ENCODE measurements around the gene LRRC52. TPM values are rescaled to one million over a fixed set of nuclear protein-coding genes. Genes with fewer than 3 reads are reported as not detected.

Gene LRRC52
- polyA plus RNA-seq, 2 of the 4 experiments (the other 2 are of a cell fraction) = not detected

GRCh38 chr1:165516469-165516868 lies 27.3 kb upstream of the LRRC52 start (continued):
- TF ChIP-seq ESRRA (IDR thresholded peaks at IDR 0.05; ENCODE audit: borderline replicate concordance, low read length) = no peak

DNA sequence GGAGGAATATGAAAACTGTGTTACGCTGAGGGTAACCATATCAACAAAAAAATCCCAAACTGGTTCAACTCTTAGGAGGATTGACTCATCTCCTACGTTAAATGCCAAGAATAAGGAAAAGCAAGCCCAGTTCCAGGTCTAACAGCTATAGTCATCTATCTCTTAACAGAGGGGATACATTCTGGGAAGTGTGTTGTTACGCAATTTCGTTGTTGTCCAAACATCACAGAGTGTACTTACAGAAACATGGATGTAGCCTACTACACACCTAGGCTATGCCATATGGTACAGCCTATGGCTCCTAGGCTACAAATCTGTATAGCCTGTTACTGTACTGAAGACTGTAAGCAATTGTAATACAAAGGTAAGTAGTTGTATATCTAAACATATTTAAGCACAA lies 23.2 kb upstream of the LRRC52 start:
- TF ChIP-seq HDAC2 (IDR thresholded peaks at IDR 0.05) (no peak), SMC3 (IDR thresholded peaks at IDR 0.05) (no peak), BCL3 (IDR thresholded peaks at IDR 0.05) (no peak), ZFP36 (IDR thresholded peaks at IDR 0.05; ENCODE audit: borderline replicate concordance, partially characterized antibody) (no peak), MAFK (IDR thresholded peaks at IDR 0.05; ENCODE audit: partially characterized antibody) (no peak), CBX2 (IDR thresholded peaks at IDR 0.05; ENCODE audit: borderline replicate concordance, low read depth) (no peak), EHF (CRISPR knock-in tag; IDR thresholded peaks at IDR 0.05) (no peak), MAZ (IDR thresholded peaks at IDR 0.05; ENCODE audit: borderline replicate concordance, low read depth, low read length) (no peak), HOXB13 (CRISPR knock-in tag; IDR thresholded peaks at IDR 0.05; ENCODE audit: low read depth) (no peak), RCOR1 (IDR thresholded peaks at IDR 0.05; ENCODE audit: low read depth, low read length) (no peak), NR3C1 (IDR thresholded peaks at IDR 0.05) (no peak), EP300 (IDR thresholded peaks at IDR 0.05) (no peak), POLR2A (IDR thresholded peaks at IDR 0.05; ENCODE audit: low read length) (no peak), BHLHE40 (IDR thresholded peaks at IDR 0.05; ENCODE audit: low read depth, low read length) (no peak), KDM5A (IDR thresholded peaks at IDR 0.05) (no peak)
- TF ChIP-seq, protein P1, sequence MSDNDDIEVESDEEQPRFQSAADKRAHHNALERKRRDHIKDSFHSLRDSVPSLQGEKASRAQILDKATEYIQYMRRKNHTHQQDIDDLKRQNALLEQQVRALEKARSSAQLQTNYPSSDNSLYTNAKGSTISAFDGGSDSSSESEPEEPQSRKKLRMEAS (IDR thresholded peaks at IDR 0.05) = no peak
- TF ChIP-seq, protein P2, sequence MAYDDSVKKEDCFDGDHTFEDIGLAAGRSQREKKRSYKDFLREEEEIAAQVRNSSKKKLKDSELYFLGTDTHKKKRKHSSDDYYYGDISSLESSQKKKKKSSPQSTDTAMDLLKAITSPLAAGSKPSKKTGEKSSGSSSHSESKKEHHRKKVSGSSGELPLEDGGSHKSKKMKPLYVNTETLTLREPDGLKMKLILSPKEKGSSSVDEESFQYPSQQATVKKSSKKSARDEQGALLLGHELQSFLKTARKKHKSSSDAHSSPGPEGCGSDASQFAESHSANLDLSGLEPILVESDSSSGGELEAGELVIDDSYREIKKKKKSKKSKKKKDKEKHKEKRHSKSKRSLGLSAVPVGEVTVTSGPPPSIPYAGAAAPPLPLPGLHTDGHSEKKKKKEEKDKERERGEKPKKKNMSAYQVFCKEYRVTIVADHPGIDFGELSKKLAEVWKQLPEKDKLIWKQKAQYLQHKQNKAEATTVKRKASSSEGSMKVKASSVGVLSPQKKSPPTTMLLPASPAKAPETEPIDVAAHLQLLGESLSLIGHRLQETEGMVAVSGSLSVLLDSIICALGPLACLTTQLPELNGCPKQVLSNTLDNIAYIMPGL (CRISPR knock-in tag; IDR thresholded peaks at IDR 0.05; ENCODE audit: borderline replicate concordance) = no peak
- TF ChIP-seq, protein P3, sequence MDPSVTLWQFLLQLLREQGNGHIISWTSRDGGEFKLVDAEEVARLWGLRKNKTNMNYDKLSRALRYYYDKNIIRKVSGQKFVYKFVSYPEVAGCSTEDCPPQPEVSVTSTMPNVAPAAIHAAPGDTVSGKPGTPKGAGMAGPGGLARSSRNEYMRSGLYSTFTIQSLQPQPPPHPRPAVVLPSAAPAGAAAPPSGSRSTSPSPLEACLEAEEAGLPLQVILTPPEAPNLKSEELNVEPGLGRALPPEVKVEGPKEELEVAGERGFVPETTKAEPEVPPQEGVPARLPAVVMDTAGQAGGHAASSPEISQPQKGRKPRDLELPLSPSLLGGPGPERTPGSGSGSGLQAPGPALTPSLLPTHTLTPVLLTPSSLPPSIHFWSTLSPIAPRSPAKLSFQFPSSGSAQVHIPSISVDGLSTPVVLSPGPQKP (IDR thresholded peaks at IDR 0.05; ENCODE audit: low read depth, low read length) = no peak
- TF ChIP-seq, protein P4, sequence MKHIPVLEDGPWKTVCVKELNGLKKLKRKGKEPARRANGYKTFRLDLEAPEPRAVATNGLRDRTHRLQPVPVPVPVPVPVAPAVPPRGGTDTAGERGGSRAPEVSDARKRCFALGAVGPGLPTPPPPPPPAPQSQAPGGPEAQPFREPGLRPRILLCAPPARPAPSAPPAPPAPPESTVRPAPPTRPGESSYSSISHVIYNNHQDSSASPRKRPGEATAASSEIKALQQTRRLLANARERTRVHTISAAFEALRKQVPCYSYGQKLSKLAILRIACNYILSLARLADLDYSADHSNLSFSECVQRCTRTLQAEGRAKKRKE (CRISPR knock-in tag; IDR thresholded peaks at IDR 0.05; ENCODE audit: low read depth) = no peak
- CTCF ChIA-PET = no interaction called here
- no peaks in the 10 kb centered on the region for H3K4me1 ChIP-seq
- ATAC-seq (no peak), DNase-seq (ENCODE audit: low read depth in 1 of 2, low spot score in 1 of 2) (no peak), FAIRE-seq (no peak)
- H3K9me3 ChIP-seq = no peaks in the 10 kb centered on the region; the same call in 2 of the 3 replicates
- no peak overlapping the region for H3K27ac ChIP-seq
- no peak overlapping the region for H3K4me3 ChIP-seq
- 4% methylated on average over 4 of the region's 4 CpGs for WGBS (ENCODE audit: missing lambda C conversion rate)
- POLR2A ChIA-PET = no interaction called here
- no peak overlapping the region for H3K4me2 ChIP-seq

DNA sequence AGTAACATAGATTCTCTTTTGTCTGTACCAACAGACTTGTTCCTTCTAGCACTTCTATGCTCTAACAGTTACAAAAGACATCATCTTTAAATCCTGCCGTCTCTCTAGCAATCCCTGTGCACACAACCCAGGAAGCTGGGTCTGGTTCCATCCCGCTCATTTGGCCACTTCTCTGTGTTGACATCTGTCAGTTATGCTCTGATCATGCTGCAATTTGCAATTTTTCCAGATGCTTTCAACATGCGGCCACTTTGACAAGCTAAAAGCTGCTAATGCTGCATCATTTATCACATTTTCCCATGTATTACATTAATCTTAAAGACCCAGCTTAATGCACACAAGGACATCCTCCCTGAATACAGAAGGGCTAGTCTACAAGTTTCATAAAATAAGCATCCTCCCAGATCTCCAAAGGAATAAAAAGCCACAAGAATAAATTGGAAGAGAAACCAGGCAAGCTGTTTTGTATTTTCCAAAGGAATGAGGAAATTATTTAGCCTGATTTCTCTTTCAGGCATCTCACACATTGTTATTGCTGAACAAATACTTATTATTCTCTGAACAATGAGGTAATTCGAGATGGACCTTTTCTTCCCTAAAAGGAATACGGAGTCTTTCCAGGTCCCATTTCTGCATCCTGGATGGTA lies 19.0 kb upstream of the LRRC52 start:
- no peaks in the 10 kb centered on the region for H3K4me1 ChIP-seq
- CTCF ChIA-PET = no interaction called here
- ATAC-seq = no peak
- TF ChIP-seq EHF (CRISPR knock-in tag; IDR thresholded peaks at IDR 0.05) = no peak
- TF ChIP-seq EP300 (IDR thresholded peaks at IDR 0.05) = no peak
- no peak for TF ChIP-seq RAD21 (conservative IDR thresholded peaks at IDR 0.05 in 1 of 2, IDR thresholded peaks at IDR 0.05 in 1 of 2)
- TF ChIP-seq BHLHE40 (IDR thresholded peaks at IDR 0.05; ENCODE audit: low read depth, low read length) = no peak
- TF ChIP-seq, protein P3 (IDR thresholded peaks at IDR 0.05; ENCODE audit: low read depth, low read length) = no peak
- TF ChIP-seq NFE2L2 (conservative IDR thresholded peaks at IDR 0.05; ENCODE audit: low read length) = no peak
- TF ChIP-seq NPAS2 (CRISPR knock-in tag; IDR thresholded peaks at IDR 0.05; ENCODE audit: borderline replicate concordance) = no peak
- no peak for TF ChIP-seq HOXB5 (CRISPR knock-in tag; IDR thresholded peaks at IDR 0.05)
- TF ChIP-seq FOSB (CRISPR knock-in tag; IDR thresholded peaks at IDR 0.05) = no peak
- TF ChIP-seq HOXA7 (CRISPR knock-in tag; IDR thresholded peaks at IDR 0.05) = no peak
- no peak for DNase-seq (ENCODE audit: low read depth in 1 of 2, low spot score in 1 of 2)
- POLR2A ChIA-PET = no interaction called here
- H3K4me3 ChIP-seq = no peak overlapping the region
- H3K4me2 ChIP-seq = no peak overlapping the region
- no peaks in the 10 kb centered on the region; the same call in 2 of the 3 replicates for H3K9me3 ChIP-seq
- no peak overlapping the region for H3K27ac ChIP-seq
- WGBS (ENCODE audit: missing lambda C conversion rate) = 36% methylated on average over 5 of the region's 5 CpGs
- FAIRE-seq = no peak
